ENCODE results near the gene UBE2R2.

- TF ChIP-seq CTCF (tag by site-specific recombination; IDR thresholded peaks at IDR 0.05), result no peak
- no peak for TF ChIP-seq ZNF280C (tag by site-specific recombination; IDR thresholded peaks at IDR 0.05)
- TF ChIP-seq ZNF513 (tag by site-specific recombination; IDR thresholded peaks at IDR 0.05), result no peak
- TF ChIP-seq ZBTB11 (tag by site-specific recombination; conservative IDR thresholded peaks at IDR 0.05; ENCODE audit: low read depth), result no peak
- TF ChIP-seq, protein P1, sequence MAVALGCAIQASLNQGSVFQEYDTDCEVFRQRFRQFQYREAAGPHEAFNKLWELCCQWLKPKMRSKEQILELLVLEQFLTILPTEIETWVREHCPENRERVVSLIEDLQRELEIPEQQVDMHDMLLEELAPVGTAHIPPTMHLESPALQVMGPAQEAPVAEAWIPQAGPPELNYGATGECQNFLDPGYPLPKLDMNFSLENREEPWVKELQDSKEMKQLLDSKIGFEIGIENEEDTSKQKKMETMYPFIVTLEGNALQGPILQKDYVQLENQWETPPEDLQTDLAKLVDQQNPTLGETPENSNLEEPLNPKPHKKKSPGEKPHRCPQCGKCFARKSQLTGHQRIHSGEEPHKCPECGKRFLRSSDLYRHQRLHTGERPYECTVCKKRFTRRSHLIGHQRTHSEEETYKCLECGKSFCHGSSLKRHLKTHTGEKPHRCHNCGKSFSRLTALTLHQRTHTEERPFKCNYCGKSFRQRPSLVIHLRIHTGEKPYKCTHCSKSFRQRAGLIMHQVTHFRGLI (tag by site-specific recombination; IDR thresholded peaks at IDR 0.05), result no peak
- no peak for TF ChIP-seq TRIM28 (IDR thresholded peaks at IDR 0.05; ENCODE audit: borderline replicate concordance, low read length)
- TF ChIP-seq, protein P2, sequence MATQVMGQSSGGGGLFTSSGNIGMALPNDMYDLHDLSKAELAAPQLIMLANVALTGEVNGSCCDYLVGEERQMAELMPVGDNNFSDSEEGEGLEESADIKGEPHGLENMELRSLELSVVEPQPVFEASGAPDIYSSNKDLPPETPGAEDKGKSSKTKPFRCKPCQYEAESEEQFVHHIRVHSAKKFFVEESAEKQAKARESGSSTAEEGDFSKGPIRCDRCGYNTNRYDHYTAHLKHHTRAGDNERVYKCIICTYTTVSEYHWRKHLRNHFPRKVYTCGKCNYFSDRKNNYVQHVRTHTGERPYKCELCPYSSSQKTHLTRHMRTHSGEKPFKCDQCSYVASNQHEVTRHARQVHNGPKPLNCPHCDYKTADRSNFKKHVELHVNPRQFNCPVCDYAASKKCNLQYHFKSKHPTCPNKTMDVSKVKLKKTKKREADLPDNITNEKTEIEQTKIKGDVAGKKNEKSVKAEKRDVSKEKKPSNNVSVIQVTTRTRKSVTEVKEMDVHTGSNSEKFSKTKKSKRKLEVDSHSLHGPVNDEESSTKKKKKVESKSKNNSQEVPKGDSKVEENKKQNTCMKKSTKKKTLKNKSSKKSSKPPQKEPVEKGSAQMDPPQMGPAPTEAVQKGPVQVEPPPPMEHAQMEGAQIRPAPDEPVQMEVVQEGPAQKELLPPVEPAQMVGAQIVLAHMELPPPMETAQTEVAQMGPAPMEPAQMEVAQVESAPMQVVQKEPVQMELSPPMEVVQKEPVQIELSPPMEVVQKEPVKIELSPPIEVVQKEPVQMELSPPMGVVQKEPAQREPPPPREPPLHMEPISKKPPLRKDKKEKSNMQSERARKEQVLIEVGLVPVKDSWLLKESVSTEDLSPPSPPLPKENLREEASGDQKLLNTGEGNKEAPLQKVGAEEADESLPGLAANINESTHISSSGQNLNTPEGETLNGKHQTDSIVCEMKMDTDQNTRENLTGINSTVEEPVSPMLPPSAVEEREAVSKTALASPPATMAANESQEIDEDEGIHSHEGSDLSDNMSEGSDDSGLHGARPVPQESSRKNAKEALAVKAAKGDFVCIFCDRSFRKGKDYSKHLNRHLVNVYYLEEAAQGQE (tag by site-specific recombination; IDR thresholded peaks at IDR 0.05), result no peak
- TF ChIP-seq ZNF202 (tag by site-specific recombination; IDR thresholded peaks at IDR 0.05; ENCODE audit: borderline replicate concordance), result no peak
- no peak for TF ChIP-seq KLF9 (tag by site-specific recombination; IDR thresholded peaks at IDR 0.05; ENCODE audit: low read depth)
- TF ChIP-seq ZNF350 (tag by site-specific recombination; IDR thresholded peaks at IDR 0.05), result no peak
- TF ChIP-seq ZNF426 (tag by site-specific recombination; IDR thresholded peaks at IDR 0.05), result no peak
These were observed 69.0 kb downstream of the UBE2R2 start for GRCh38 chr9:33885948-33886347.
